SIG-M5 treated with dmso at 0.1 percent for 504 hours (cell line): Measurements from ENCODE around the gene COCH.

ENCODE experiments used
- DNase-seq: peaks from one replicate; lab custom pipeline; 2025; ENCODE audit not compliant: unreplicated experiment; lab: John Stamatoyannopoulos, UW

COCH gene

DNA sequence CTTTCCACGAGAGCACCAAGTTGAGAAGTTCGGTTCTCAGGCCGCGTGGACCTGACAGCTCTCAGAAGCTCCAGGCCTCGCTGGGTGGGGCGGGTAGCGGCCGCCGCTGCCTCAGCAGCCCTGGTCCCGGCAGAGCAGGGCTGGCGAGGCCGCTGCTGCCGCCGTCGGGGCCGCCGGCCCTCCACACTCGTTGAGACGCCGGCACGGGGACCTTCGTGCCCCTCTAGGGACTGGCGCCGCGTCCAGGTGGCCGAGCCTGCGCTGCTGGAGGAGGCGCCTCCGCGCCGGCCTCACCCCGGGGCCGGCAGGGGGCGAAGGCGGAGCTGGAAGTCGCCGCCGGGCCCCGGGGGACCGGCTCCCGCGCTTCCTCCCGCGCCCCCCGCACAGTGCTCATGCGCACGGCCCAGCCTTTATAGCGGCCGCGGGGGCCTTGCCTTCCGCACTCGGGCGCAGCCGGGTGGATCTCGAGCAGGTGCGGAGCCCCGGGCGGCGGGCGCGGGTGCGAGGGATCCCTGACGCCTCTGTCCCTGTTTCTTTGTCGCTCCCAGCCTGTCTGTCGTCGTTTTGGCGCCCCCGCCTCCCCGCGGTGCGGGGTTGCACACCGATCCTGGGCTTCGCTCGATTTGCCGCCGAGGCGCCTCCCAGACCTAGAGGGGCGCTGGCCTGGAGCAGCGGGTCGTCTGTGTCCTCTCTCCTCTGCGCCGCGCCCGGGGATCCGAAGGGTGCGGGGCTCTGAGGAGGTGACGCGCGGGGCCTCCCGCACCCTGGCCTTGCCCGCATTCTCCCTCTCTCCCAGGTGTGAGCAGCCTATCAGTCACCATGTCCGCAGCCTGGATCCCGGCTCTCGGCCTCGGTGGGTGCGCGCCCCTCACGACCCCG is at the start of gene COCH:
TSS of gene COCH (plus strand) at position 440 of the 879 bp plus-strand sequence. CDS start at position 820, 380 bp downstream.
- peak; percentile 31 for DNase-seq

DNA sequence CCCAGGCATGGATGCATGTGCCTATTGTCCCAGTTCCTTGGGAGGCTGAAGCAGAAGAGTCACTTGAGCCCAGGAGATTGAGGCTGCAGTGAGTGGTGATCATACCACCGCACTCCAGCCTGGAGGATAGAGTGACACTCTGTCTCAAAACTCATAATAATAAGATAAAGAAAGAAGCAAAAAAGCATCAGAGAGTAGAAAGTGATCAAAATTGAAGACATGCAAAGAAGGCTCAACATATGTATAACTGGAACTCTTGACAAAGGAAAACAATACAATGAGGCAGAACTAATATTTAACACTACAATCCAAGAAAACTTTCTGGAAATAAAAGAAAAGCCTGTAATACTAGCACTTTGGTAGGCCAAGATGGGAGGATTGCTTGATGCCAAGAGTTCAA is 48.3 kb upstream of the COCH start:
- DNase-seq = no peak

DNA sequence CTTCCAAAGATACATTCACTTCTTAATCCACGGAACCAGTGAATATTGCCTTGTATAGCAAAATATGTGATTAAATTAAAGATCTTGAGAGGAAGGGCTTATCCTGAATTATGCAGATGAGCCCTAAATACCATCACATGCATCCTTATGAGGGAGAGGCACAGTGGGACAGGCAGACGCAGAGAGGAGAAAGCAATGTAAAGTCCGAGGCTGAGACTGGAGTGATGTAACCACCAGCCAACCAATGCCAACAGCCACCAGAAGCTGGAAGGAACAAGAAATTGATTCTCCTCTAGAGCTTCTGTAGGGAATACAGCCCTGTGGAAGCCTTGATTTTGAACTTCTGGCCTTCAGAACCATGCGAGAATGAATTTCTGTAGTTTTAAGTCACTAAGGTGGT is 44.5 kb upstream of the COCH start:
- no peak for DNase-seq

DNA sequence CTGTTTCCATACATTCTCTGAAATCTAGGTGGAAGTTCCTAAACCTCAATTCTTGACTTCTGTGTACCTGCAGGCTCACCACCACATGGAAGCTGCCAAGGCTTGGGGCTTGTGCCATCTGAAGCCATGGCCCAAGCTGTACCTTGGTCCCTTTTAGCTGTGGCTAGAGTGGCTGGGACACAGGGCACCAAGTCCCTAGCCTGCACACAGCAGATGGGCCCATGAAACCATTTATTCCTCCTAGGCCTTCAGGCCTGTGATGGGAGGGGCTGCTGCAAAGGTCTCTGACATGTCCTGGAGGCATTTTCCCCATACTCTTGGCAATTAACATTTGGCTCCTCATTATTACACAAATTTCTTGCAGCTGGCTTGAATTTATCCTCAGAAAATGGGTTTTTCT is 40.0 kb upstream of the COCH start:
- DNase-seq = no peak

DNA sequence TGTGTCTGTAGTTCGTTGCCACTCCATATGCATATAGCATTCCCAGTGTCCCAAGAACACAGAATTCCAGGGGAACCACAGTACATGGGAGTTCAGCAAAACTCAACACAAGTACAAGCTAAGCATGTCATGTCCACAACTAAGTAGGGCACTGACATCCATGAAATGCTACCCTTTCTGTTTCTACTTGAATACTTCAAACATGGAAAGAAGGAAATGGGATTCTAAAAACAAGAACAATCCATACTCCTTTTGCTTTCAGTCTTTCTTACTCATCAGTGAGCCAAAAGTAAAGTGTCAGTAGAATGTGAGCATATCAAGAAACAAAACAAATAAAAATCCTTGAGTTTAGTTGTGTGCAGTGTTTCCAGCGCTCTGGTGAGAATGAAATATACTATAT is 36.0 kb upstream of the COCH start:
- no peak for DNase-seq

DNA sequence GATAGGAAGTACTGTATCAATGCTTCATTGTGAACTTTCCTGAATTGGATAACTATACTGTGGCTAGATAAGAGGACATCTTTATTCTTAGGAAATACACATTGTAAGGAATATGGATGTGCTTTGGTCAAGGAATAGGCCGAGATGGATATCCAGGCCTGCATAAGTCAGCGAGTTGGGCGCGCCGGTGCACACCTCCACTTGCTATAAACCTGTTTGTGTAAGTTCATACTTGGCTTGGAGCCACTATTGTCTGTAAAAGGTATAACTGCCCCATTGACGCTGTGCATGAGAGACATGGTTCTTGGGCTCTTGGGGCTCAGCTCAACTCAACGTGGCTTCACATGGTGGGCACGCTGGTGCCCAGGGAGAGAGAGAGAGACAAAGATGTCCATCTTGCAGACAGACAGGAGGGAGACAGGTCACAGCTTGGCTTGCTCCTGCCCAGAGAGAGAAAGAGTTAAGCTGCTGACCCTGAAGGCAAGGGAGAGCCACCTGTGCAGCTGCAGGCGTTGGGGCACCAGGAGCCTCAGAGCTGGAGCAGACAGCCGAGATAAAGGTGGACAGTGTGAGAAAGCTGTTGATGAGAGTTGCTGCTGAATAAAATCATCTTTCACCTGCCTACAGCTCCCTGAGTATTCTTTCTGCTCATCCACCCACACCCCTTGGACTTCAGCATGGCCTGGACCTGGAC is 34.1 kb upstream of the COCH start:
- DNase-seq = no peak

DNA sequence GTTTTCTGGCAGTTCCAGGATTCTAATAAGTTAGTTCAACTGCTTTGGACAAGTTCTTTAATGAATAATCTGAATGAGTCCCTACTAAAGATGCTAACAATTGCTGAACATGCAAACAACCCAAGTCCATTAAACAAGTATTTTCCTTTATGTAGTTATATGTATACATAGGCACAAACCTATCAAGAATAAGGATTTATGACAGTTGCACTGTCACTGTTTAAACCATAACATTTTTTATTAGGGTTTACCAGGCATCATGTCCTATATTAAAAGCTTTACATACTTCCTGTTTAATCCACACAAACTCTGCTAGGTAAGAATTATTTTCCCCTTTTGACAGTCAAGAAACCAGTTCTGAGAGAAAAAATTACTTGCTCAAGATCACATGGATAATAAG is 31.9 kb upstream of the COCH start:
- no peak for DNase-seq

DNA sequence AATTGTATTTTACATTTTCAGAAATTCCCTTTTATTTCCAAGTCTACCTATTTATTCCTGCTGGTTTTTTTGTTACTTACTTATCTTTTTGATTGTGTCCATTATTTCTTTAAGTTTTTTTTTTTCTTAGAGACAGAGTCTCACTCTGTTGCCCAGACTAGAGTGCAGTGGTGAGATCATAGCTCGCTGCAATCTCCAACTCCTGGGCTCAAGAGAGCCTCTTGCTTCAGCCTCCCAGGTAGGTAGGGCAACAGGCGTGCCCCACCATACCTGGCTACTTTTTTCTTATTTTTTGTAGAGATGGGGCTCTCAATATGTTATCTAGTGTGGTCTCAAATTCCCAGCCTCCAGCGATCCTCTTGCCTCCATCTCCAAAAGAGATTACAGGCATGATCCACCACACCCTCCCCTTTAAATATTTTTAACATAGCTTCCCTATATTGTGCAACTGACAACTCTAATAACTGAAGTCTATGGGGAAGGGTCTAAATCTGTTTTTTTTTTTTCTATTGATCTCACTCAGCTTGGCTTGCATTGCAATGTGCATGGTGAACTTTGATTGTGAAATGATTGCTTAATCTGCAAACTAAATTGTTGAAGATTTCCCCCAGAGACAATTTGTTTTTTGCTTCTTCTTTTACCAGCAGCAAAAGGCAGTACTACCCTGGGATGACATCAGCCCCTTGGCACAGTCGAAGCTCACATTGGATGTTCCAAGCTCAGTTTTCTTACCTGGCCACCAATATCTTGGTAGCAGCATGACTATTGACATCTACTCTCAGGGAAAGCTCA is 25.7 kb upstream of the COCH start:
- peak; percentile 80 for DNase-seq

DNA sequence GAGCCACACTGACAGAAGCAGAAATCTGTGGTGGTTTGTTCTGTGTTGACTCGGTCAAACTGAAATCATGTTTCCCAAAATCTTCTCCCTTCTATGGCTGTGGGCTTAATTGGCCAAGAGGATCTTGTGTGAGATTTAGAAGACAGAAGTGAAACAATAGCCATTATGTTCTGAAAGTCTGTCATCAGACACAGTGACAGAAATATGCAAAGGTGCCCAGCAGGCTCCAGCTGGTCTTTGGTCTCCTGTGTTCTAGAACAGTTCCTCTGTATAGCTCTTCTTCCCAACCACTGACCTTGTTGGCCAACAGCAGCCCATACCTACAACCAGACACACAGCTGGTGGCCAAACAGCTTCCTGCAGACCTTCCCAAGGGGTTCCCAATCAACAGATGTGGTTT is 25.0 kb upstream of the COCH start:
- peak; percentile 64 for DNase-seq

DNA sequence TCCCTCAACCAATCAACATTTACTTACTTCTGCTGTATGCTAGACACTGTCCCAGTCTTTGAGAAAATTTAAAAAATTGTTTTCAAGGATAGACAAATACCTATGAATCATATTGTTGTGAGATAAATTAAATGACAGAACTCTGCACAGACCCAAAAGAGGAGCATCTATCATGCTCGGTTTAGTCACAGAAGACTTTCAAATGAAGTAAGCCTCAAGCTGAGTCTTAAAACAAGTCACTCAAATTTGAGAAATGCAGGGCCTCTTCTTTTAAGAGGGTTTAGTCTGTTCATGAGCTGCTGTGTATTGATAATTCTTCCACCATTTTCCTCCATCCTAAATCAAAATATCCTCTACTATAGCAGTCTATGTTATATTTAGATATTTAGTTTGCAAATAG is 24.4 kb upstream of the COCH start:
- DNase-seq = no peak

DNA sequence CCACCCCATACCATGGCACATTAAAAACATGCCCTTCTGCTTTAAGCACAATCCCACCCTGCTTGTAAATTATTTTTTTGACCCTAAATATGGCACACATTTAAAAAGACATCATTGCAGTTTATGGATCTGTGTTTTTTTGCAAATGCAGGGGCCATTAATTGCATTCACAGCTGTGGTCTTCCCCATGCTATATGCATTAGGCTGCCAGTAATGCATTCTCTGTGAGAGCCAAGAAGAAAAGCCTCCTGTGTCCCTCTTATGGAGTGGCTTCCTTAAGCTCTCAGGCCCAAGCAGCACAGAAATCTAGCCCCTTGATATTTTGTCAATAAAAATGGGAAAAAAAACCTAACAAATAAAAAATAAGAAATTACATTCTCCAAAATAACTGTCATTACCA is 20.4 kb upstream of the COCH start:
- DNase-seq = no peak

DNA sequence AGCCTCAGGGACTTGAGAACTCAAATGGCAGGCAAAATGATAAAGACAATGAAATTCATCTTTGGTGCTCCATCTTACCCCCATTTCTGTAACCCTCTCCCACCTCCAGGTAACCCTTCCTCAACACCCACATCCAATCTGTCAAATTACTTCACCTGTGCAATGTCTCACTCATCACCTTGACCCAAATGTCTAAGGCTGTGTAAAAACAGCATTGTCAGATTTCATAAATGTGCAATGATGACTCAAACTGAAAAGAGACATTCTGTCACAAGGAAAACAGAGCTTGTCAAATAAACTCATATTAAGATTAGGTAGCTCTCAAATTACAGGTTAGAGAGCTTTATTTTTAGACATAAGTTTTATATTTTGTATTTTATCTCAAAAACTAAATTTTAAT is 19.9 kb upstream of the COCH start:
- DNase-seq = no peak

DNA sequence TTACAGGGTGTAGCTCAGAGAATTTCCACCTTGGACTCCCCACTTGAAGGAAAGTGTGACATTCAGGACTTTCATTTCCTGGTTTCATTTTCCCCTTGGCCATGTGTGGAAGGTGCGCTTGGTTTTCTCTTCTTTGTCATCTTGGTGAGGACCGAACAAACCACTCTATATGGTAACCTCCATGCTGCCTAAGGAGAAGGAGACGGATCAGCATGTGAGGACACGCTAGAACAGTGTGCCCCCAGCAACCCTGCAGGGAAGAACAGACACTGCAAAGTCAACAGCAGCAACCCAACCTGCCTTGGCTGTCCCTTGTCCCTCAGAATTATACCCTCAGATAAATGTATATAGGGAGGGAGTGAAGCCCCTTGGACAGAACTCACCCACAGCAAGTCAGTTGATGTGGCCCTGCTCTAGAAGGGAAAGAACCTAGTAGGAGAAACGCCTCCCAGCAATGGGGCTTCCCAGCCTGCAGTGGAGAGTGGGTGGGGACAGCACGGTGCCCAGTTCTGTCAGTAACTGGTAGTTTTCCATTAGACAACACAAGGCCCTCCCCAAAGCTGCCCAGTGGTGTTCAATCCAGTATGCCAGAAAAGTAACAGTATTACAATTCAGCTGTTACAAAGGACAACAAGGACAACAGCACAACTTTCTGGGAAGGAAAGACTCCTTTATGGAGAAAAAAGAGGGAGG is 18.9 kb upstream of the COCH start:
- no peak for DNase-seq

DNA sequence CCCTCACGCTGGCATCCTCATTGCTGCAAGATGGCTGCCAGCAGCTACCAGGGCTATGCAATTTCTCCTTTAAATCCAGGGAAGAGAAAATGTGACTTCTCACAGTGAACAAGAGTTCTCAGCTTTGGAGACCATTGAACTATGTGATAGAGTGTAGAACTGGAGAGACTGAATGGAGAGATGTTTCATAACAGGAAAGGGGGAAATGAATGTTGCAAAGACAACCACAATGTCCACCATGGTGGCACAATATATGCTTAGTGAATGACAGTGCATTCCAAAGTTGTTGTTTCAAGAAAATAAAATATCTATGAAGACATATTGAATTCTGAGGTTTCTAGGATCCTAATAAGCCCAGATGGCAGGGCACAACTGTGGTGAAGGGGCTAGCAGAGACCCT is 13.2 kb upstream of the COCH start:
- peak; percentile 83 for DNase-seq

DNA sequence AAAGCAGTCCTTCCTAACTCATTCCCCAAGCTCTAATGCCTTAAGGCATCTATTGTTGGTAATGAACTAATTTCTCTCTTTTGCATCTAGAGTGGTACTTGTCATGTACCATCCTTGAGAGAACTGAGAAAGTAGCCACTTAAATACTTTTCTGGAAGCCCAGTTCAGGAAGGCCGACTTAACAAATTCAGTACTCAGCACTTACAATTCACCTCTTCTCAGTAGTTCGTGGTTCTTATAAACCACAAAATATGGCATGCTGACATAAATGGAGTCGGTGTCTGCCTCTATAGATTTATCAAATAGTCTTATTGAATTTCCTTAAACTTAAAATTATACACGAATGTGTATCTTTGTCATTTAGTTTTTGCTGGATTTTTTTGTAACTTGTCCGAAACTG is 9.4 kb upstream of the COCH start:
- no peak for DNase-seq

DNA sequence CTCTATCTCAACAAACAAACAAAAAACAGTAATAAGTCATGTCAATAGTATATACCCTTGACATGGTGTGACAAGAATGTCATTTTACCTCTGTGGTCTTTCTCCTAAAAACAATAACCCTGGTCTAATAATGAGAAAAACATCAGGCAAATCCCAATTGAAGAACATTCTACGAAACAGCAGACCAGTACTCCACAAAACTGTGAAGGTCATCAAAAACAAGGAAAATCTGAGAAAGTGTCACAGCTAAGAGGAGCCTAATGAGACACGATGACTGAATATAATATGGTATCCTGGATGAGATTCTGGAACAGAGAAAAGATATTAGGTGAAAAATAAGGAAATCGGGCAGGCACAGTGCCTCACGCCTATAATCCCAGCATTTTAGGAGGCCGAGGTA is 5.6 kb upstream of the COCH start:
- DNase-seq = no peak

DNA sequence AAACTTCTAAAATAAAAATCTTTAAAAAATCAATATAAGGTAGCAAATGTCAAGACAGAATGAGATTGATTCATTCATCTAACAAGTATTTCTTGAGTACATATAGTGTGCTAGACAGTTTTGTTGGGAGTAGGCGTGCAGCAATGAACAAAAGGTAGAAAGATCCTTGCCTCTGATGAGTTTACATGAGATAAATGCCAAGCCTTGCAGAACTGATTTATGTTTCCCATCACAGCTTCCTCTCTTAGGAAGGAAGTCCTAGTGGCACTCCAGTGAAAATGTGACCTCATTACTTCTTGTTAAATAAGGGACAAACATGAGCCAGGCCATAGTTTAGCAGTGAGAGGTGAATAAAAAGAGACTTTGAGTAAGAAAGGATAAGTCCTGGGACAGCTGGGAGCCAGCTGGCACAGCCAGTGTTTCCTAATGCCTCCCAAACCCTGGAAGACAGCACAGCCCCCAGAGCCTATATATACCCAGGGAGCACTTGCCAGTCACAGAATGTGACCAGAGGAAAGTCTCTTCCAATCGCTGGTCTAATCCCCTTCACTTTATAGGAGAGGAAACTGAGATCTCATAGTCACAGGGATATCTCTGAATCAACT is 4.7 kb upstream of the COCH start:
- no peak for DNase-seq

DNA sequence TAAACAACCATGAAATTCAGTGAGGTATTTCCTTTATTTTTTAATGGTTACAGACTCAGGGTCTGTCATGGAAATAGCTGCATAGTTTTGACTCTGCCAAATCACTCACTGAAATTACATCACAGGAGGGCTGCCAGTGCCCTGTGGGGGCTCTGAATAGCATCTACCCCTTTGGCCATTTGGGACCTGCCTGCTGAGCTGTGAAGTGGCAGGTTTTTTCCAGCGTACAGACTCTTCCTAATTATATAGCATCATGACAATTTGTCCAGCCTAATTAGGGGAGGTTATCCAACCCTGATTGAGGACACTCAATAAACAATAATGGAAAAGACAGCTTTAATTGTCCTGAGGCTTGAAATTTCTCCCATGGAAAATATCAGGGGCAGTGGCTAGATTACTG is 1.8 kb upstream of the COCH start:
- no peak for DNase-seq

DNA sequence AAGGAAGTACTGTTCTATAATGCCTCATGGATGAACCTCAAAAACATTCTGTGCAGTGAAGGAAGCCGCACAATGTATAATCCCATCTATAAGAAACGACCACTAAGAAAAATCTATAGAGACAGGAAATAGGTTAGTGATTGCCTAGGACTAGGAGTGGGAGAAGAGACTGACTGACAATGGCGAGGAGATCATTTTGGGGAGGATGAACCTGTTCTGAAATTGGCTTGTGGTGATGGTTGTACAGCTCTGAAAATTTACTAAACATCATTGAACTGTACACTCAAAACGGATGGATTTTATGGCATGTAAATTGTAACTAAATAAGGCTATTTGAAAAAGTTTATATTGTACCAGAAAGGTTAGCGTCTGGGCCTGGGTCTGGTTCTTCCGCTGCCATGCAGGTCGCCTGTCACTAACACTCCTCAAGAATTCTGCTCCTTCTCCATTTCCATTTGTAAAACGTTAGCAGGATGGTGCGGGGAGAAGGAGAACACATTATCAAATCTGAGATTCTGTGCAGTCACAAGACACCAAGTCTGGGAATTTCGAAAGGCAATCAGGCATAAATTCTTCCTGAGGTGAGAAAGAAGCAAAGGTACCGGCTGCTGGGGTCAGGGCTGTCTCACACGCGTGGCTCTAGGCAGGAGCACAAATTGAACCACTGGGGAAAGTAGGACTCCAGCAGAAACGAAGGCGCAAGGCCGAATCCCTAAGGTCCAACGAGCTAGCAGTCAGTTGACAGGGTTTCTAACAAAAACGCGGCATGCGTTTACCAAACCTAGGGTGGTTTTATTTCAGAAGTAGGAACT is 845 bp upstream of the COCH start:
- no peak for DNase-seq
